Forelimb muscle (tissue), 1 donor: ENCODE results near the gene MBIP. TPM values are rescaled to one million over a fixed set of nuclear protein-coding genes. Genes with fewer than 3 reads are reported as not detected.

Experiments used
- DNase-seq: peaks from one replicate; pipeline ENCODE4 v3.0.0-alpha.2; 2013; ENCODE audit warnings: low read depth
- polyA plus RNA-seq: library from polyadenylated mRNA; unstranded; fragments of 120-200 nt; gene quantifications from one replicate; pipeline ENCODE4 v1.2.1, GENCODE V29; 2013; ENCODE audit not compliant: insufficient read length

MBIP gene
- polyA plus RNA-seq, 1 donor: 24.0 TPM

- no peak for DNase-seq
Measured at GRCh38 chr14:36264107-36264506, 56.3 kb downstream of the MBIP start.

- no peak for DNase-seq
Measured at GRCh38 chr14:36260970-36261640, 59.3 kb downstream of the MBIP start.

DNA sequence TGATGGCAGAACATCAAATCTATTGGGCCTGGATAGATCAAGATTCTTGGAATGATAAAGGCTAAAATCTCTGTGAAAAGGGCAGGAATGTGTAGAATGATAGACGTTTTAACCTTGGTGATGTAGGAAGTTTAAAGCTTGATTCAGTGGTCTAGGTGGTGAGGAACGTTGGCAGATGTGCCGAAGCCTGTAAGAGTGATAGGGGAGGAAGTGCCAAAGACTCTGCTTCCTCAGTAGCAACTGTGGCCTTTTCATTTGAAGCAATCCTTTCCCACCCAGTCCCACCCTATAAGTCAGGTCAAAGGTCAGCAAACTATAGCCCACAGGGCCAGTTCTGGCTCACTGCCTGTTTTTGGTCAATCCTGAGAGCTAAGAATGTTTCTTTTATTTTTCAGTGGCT, 62.2 kb downstream of the MBIP start:
- no peak for DNase-seq

DNA sequence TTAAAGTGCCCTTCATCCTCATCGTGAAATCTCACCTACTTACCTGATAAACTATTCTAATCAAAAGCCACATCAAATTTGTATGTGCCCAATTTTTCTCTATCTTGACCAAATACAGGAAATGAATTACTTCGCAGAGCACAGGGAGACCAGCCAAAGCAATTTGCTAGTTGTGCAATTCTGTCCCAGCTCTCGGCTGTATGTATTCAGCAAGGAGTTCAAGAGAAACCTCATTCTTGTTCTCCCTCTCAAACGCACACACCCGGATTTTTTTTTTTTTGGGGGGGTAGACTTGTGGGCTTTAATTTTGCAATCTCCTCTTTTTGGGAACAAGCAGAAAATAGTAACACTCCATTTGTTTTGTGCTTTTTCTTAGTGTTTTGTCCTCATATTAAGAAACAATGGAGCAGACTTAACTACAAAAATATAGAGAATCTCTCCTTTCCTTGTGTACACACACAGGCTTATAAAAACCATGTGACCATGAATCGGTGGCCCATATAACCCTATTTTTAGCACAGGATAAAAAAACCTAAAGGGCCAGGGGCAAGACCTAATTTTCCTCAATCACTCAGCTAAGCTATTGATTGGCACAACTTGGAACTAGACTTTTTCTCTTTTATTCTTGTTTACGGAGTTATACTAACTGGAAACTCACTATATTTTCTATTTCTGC, 64.2 kb downstream of the MBIP start:
- DNase-seq: no peak

GRCh38 chr14:36254020-36254624, 66.3 kb downstream of the MBIP start:
- no peak for DNase-seq

Other genes with a start within 250 kb of the MBIP start
- gene PTCSC3, start 143.9 kb downstream of the MBIP start, polyA plus RNA-seq: not detected
- not detected for gene NKX2-1, start 199.6 kb upstream of the MBIP start, polyA plus RNA-seq